OCI-LY3 (cell line): ENCODE results near the gene LAMP1.

Source experiments
- EZH2phosphoT487 ChIP-seq: fragments of 200-600 bp; shearing (Covaris generic); IDR thresholded peaks from 2 replicates; pipeline ENCODE4 v1.6.1; 2018; ENCODE audit warnings: antibody characterized with exemption, mixed run types, low read depth
- TF ChIP-seq, protein P1 (sequence below): fragments of 200-600, 300-600 bp; sonication (generic); IDR thresholded peaks from 2 replicates; pipeline ENCODE4 v1.5.1; 2014; ENCODE audit warnings: antibody characterized with exemption, low read length, low read depth

- TF ChIP-seq, protein P1, sequence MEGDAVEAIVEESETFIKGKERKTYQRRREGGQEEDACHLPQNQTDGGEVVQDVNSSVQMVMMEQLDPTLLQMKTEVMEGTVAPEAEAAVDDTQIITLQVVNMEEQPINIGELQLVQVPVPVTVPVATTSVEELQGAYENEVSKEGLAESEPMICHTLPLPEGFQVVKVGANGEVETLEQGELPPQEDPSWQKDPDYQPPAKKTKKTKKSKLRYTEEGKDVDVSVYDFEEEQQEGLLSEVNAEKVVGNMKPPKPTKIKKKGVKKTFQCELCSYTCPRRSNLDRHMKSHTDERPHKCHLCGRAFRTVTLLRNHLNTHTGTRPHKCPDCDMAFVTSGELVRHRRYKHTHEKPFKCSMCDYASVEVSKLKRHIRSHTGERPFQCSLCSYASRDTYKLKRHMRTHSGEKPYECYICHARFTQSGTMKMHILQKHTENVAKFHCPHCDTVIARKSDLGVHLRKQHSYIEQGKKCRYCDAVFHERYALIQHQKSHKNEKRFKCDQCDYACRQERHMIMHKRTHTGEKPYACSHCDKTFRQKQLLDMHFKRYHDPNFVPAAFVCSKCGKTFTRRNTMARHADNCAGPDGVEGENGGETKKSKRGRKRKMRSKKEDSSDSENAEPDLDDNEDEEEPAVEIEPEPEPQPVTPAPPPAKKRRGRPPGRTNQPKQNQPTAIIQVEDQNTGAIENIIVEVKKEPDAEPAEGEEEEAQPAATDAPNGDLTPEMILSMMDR: no peak
- TF ChIP-seq EZH2phosphoT487: no peak
These were observed 68.0 kb downstream of the LAMP1 start for GRCh38 chr13:113364901-113365582.
